Testis (tissue), 3 donors: ENCODE measurements around the gene OXLD1. TPM values are rescaled to one million over a fixed set of nuclear protein-coding genes. Genes with fewer than 3 reads are reported as not detected.
A peak's percentile ranks its signal among the peaks of the same experiment; 100 is the strongest.

ENCODE experiments used
- DNase-seq: peaks from one replicate; pipeline ENCODE4 v3.0.0-alpha.2; 2019
- H3K27ac ChIP-seq, 2 donors: fragments of 200-600 bp; sonication (generic); one replicate each; pipeline ENCODE4 v1.5.1; 2019
- H3K27me3 ChIP-seq: fragments of 200-600 bp; sonication (generic); one replicate; pipeline ENCODE4 v1.5.1; 2019
- H3K36me3 ChIP-seq: fragments of 200-600 bp; sonication (generic); one replicate; pipeline ENCODE4 v1.5.1; 2017; ENCODE audit warnings: low read depth; ENCODE audit errors: missing control alignments
- H3K4me1 ChIP-seq: fragments of 200-600 bp; sonication (generic); one replicate; pipeline ENCODE4 v1.5.1; 2019
- H3K4me3 ChIP-seq, 2 donors: fragments of 200-600 bp; sonication (generic); one replicate each; pipeline ENCODE4 v1.5.1; 2017 to 2019
- H3K9me3 ChIP-seq: fragments of 200-600 bp; sonication (generic); one replicate; pipeline ENCODE4 v1.5.1; 2017
- POLR2A ChIP-seq: fragments of 450-650 bp; IDR thresholded peaks from one replicate; pipeline ENCODE4 v1.6.1; 2017; ENCODE audit warnings: antibody characterized with exemption, mild to moderate bottlenecking, moderate library complexity
- WGBS, 2 donors: methylation state at CpG; one replicate each; pipeline ENCODE4 v1.1.5; 2018; 5-methylcytosine and 5-hydroxymethylcytosine counted together
- intact Hi-C: fragments of 100-400 bp; cut with DNase I; formaldehyde crosslinking; loops from one replicate; pipeline ENCODE4 v1.15.1; 2023; ENCODE audit warnings: low total_unique reads
- polyA plus RNA-seq: library from polyadenylated mRNA; stranded (reverse); fragments of 350-450 nt; fragmentation: Illumina TruSeq; extraction: RNeasy Lipid Tissue Mini Kit (QIAGEN cat#74804); gene quantifications from one replicate; pipeline ENCODE4 v1.2.3, GENCODE V29; 2014; ENCODE audit warnings: low read depth, low replicate concordance; ENCODE audit not compliant: insufficient read depth
- total RNA-seq, 2 donors: library from RNA; depleted of rRNA; stranded (reverse); fragments of >200 nt; gene quantifications; one replicate each; pipeline ENCODE4 v1.2.3, GENCODE V29; 2016
- TF ChIP-seq, protein P1 (sequence below), 3 experiments: fragments of 450-650 bp in 2 of 3; fragments of 200-600 bp in 1 of 3; sonication (generic) in 1 of 3; IDR thresholded peaks; one replicate each; pipeline ENCODE4 v1.5.1; 2016 to 2019; ENCODE audit warnings: antibody characterized with exemption in 3 of 3, mild to moderate bottlenecking in 2 of 3, moderate library complexity in 1 of 3

OXLD1 gene
- total and polyA plus RNA-seq, 3 donors from 2014 or later = 40.9 to 48.3 (median 45.2) TPM

DNA sequence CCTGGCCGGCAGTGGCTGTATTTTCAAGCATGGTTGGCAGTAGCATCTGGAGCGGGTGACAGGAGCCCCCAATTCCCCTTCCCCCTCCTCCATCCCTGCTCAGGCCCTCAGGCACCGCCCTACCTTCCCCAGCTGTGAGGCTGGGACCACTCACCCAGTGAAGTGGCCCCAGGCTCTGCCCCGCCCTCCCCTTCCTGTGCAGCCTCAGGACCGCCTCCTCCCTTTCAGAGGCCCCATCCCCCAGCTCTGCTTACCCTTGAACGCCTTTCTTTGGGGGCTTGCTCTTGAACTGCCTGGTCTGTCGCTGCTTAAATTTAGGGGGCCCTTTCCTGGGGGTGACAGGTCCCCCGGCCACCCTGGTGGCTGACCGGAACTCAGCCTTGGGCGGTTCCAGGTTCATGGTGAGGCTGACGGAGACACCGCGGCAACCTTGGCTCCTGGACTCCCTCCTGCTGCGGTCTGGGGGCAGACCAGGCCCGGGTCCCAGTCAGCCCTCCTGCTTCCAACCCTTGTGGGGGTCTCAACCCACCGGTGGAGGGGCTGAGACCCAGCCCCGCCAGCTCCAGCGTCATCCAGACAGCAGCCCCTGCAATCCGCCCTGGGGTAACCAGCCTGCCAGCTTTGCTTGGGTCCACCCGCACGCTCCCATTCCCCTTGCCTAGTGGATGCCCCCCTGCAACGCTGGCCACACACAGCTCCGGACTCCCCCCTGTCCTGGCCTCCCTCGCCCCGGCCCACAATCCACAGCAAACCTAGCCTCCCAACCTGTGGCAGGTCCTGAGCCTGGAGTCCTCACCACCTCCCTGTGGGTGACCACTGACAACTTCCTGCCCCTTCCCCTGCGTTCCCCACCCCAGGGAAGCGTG lies 13.3 kb downstream of the OXLD1 start:
- intact Hi-C loops = no loop called here
- TF ChIP-seq, protein P1, sequence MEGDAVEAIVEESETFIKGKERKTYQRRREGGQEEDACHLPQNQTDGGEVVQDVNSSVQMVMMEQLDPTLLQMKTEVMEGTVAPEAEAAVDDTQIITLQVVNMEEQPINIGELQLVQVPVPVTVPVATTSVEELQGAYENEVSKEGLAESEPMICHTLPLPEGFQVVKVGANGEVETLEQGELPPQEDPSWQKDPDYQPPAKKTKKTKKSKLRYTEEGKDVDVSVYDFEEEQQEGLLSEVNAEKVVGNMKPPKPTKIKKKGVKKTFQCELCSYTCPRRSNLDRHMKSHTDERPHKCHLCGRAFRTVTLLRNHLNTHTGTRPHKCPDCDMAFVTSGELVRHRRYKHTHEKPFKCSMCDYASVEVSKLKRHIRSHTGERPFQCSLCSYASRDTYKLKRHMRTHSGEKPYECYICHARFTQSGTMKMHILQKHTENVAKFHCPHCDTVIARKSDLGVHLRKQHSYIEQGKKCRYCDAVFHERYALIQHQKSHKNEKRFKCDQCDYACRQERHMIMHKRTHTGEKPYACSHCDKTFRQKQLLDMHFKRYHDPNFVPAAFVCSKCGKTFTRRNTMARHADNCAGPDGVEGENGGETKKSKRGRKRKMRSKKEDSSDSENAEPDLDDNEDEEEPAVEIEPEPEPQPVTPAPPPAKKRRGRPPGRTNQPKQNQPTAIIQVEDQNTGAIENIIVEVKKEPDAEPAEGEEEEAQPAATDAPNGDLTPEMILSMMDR (IDR thresholded peaks at IDR 0.05) = no peak
- TF ChIP-seq POLR2A = no peak
- DNase-seq = no peak
- Histone ChIP-seq H3K27me3 (no peaks in the 10 kb centered on the region), H3K9me3 (no peaks in the 10 kb centered on the region), H3K4me1 (no peaks in the 10 kb centered on the region), H3K4me3 (no peak overlapping the region), H3K36me3 (no peaks in the 10 kb centered on the region), H3K27ac (no peak overlapping the region)
- WGBS, 2 donors = 46 to 47% methylated on average over 24 to 27 of the region's 27 CpGs

DNA sequence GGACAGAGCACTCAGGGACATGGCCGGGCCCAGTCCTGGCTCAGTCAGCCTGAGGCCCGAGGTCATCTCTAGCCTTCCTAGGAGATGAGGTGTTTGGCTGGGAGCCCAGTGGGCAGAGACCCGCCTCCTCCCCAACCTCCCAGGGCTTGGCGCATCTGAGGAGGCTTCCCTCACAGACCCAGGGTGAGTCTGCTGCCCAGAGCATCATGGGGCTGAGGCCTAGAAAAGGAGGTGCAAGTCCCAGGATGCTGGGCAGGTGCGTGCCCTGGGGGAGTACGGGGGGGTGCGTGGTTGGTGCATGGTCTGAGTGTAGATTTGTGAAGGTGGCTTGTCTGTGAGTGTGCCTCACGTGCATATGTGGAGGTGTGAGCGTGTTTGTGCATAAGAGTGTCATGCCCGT lies 14.7 kb downstream of the OXLD1 start:
- Histone ChIP-seq H3K36me3 (no peaks in the 10 kb centered on the region), H3K4me3 (no peak overlapping the region), H3K9me3 (no peaks in the 10 kb centered on the region), H3K27ac (no peak overlapping the region), H3K4me1 (no peaks in the 10 kb centered on the region), H3K27me3 (no peaks in the 10 kb centered on the region)
- WGBS, 2 donors = 67 to 88% methylated on average over 10 of the region's 10 CpGs
- TF ChIP-seq POLR2A = no peak
- TF ChIP-seq, protein P1 (IDR thresholded peaks at IDR 0.05) = no peak
- intact Hi-C loops = no loop called here
- DNase-seq = peak; percentile 34

DNA sequence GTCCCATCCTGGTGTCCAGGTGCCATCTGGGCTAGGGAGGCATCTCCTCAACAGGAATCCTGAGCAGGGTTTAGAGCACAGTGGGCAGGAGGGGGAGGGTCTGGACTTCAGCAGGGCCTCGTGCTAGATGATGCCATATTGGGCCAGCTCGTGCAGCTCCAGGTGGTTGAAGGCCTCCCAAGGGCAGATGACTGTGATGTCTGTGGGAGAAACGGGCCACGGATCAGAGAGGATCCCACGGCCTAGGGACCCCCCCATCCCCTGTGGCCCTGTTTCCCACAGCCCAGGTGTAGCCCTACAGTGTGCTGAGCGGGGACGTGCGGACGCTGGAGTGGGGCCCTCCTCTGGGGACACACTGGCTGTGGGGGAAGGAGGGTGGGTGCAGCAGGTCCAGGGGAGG lies 15.5 kb downstream of the OXLD1 start:
- intact Hi-C loops = no loop called here
- Histone ChIP-seq H3K4me3 (no peak overlapping the region), H3K4me1 (no peaks in the 10 kb centered on the region), H3K9me3 (no peaks in the 10 kb centered on the region), H3K36me3 (no peaks in the 10 kb centered on the region), H3K27me3 (no peaks in the 10 kb centered on the region), H3K27ac (no peak overlapping the region)
- 60 to 68% methylated on average over 5 to 9 of the region's 9 CpGs for WGBS, 2 donors
- DNase-seq = no peak
- TF ChIP-seq, protein P1 (IDR thresholded peaks at IDR 0.05) = no peak
- TF ChIP-seq POLR2A = no peak

DNA sequence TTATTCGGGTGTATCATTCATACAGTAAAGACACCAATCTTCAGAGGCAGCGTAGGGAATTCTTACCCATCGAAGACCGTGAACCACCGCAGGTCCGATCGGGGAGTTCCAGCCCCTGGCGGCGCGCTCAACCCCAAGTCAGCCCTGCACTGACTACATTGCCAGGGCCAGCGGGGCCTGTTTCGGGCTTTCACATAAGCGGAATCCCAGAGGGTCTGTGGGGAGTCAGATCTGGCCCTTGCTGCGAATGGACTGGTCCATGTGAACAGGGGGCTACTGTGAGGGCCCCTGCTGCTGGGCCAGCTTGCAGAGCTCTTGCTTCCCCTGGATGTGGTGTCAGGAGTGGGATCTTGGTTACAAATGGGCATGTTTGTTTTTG lies 17.7 kb downstream of the OXLD1 start:
- Histone ChIP-seq H3K9me3 (no peaks in the 10 kb centered on the region), H3K27ac (no peak overlapping the region), H3K36me3 (no peaks in the 10 kb centered on the region), H3K4me1 (no peaks in the 10 kb centered on the region), H3K27me3 (no peaks in the 10 kb centered on the region), H3K4me3 (no peak overlapping the region)
- no peak for TF ChIP-seq POLR2A
- TF ChIP-seq, protein P1 (IDR thresholded peaks at IDR 0.05) = no peak
- intact Hi-C loops = no loop called here
- no peak for DNase-seq
- WGBS, 2 donors = 49% methylated on average over 14 of the region's 14 CpGs; no CpG with 5 or more reads in 1 of the 2 donors
